ENCODE results near the gene XPO4. TPM values are rescaled to one million over a fixed set of nuclear protein-coding genes. Genes with fewer than 3 reads are reported as not detected.
"Not testable (repeated sequence)": the region's sequence is repeated elsewhere in the genome, so short reads cannot be mapped to it uniquely, and the experiment has no call there.

Gene XPO4
- polyA plus RNA-seq, 1 of the 3 experiments (the other 2 are of a cell fraction) = 4.2 TPM

- WGBS (ENCODE audit: low lambda C conversion rate) = 86% methylated on average over 2 of the region's 2 CpGs
- Histone ChIP-seq H3K9me3 (no peaks in the 10 kb centered on the region), H3K4me2 (no peak overlapping the region), H3F3A (replicated peaks; ENCODE audit: insufficient read depth) (no peaks in the 10 kb centered on the region), H3K36me3 (replicated peaks in 1 of 2; ENCODE audit: control insufficient read depth in 1 of 2, insufficient read depth in 2 of 2, low read length in 1 of 2) (no peaks in the 10 kb centered on the region), H3K4me3 (ENCODE audit: low read depth in 2 of 2, low read length in 1 of 2) (no peak overlapping the region), H3K27ac (ENCODE audit: low read depth in 2 of 2, low read length in 1 of 2) (no peak overlapping the region), H3K27me3 (ENCODE audit: insufficient read depth) (no peaks in the 10 kb centered on the region), H3K79me2 (ENCODE audit: insufficient read depth) (peaks cover 99% of the 10 kb centered on the region), H4K20me1 (ENCODE audit: insufficient read depth) (peaks cover 19% of the 10 kb centered on the region; the same call in 1 of the 2 replicates), H3K9ac (no peak overlapping the region), H2AFZ (ENCODE audit: low read depth) (no peak overlapping the region), H3K4me1 (ENCODE audit: control insufficient read depth in 1 of 2, insufficient read depth in 2 of 2, low read depth in 1 of 2, low read length in 1 of 2) (peaks cover 0 to 16% of the 10 kb centered on the region in 2 experiments; a peak in 1 of 4 replicates), H3K9me2 (no peaks in the 10 kb centered on the region)
- DNase-seq = no peak
- ChIA-PET CTCF (interaction anchor here (1.2 kb wide), 1 partner anchor 166 kb away, joined by 4 read pairs; no protein-coding TSS in a partner anchor), POLR2A (no interaction called here)
- TF ChIP-seq YY1 (IDR thresholded peaks at IDR 0.05; ENCODE audit: low read depth) (no peak), FOXM1 (IDR thresholded peaks at IDR 0.05; ENCODE audit: low read depth) (no peak), POLR2AphosphoS5 (IDR thresholded peaks at IDR 0.05; ENCODE audit: low read depth, low read length) (no peak), RFX5 (IDR thresholded peaks at IDR 0.05; ENCODE audit: low read length) (no peak), FOSL2 (IDR thresholded peaks at IDR 0.05; ENCODE audit: borderline replicate concordance, low read depth) (no peak), ZBTB33 (IDR thresholded peaks at IDR 0.05; ENCODE audit: borderline replicate concordance, low read depth) (no peak), JUND (IDR thresholded peaks at IDR 0.05) (no peak), SIN3A (IDR thresholded peaks at IDR 0.05; ENCODE audit: borderline replicate concordance, low read depth, low read length) (no peak), TEAD4 (IDR thresholded peaks at IDR 0.05; ENCODE audit: borderline replicate concordance, insufficient read depth) (no peak)
Observed at GRCh38 chr13:20877902-20878301, 24.6 kb downstream of the XPO4 start.

GRCh38 chr13:20876802-20877201, 25.7 kb downstream of the XPO4 start:
- H4K20me1 ChIP-seq (ENCODE audit: insufficient read depth) = peaks cover 20% of the 10 kb centered on the region; the same call in 1 of the 2 replicates
- H3K27me3 ChIP-seq (ENCODE audit: insufficient read depth); POLR2A ChIA-PET; H3K9me2 ChIP-seq; H3K4me3 ChIP-seq (ENCODE audit: low read depth in 2 of 2, low read length in 1 of 2); H3K36me3 ChIP-seq (replicated peaks in 1 of 2; ENCODE audit: control insufficient read depth in 1 of 2, insufficient read depth in 2 of 2, low read length in 1 of 2); DNase-seq; H3K9me3 ChIP-seq; CTCF ChIA-PET; H3F3A ChIP-seq (replicated peaks; ENCODE audit: insufficient read depth); H3K9ac ChIP-seq; H3K27ac ChIP-seq (ENCODE audit: low read depth in 2 of 2, low read length in 1 of 2); H3K4me2 ChIP-seq; H2AFZ ChIP-seq (ENCODE audit: low read depth): not testable (repeated sequence)
- H3K4me1 ChIP-seq (ENCODE audit: control insufficient read depth in 1 of 2, insufficient read depth in 2 of 2, low read depth in 1 of 2, low read length in 1 of 2) = peaks cover 0 to 15% of the 10 kb centered on the region in 2 experiments; a peak in 1 of 4 replicates
- peaks cover 99% of the 10 kb centered on the region for H3K79me2 ChIP-seq (ENCODE audit: insufficient read depth)
- WGBS (ENCODE audit: low lambda C conversion rate) = 100% methylated on average over 4 of the region's 5 CpGs

- POLR2A ChIA-PET; H3K27ac ChIP-seq (ENCODE audit: low read depth in 2 of 2, low read length in 1 of 2): not testable (repeated sequence)
- 98% methylated on average over 7 of the region's 8 CpGs for WGBS (ENCODE audit: low lambda C conversion rate)
Observed at GRCh38 chr13:20874439-20874838, 28.1 kb downstream of the XPO4 start.

More at GRCh38 chr13:20874439-20874838, 28.1 kb downstream of the XPO4 start:
- not testable (repeated sequence) for H3K27me3 ChIP-seq (ENCODE audit: insufficient read depth); H3K9me2 ChIP-seq; DNase-seq; H3K4me3 ChIP-seq (ENCODE audit: low read depth in 2 of 2, low read length in 1 of 2); H3K36me3 ChIP-seq (replicated peaks in 1 of 2; ENCODE audit: control insufficient read depth in 1 of 2, insufficient read depth in 2 of 2, low read length in 1 of 2); H2AFZ ChIP-seq (ENCODE audit: low read depth); H3K9ac ChIP-seq; H3F3A ChIP-seq (replicated peaks; ENCODE audit: insufficient read depth); H3K4me2 ChIP-seq; H3K9me3 ChIP-seq
- Histone ChIP-seq H3K79me2 (ENCODE audit: insufficient read depth) (peaks cover 99% of the 10 kb centered on the region), H4K20me1 (ENCODE audit: insufficient read depth) (peaks cover 24% of the 10 kb centered on the region; the same call in 1 of the 2 replicates), H3K4me1 (ENCODE audit: control insufficient read depth in 1 of 2, insufficient read depth in 2 of 2, low read depth in 1 of 2, low read length in 1 of 2) (peaks cover 0 to 15% of the 10 kb centered on the region in 2 experiments; a peak in 1 of 4 replicates)
- CTCF ChIA-PET = interaction anchor here (1.0 kb wide), 1 partner anchor 46 kb away, joined by 3 read pairs; no protein-coding TSS in a partner anchor
